ENCODE data around the gene SEC23B. TPM values are rescaled to one million over a fixed set of nuclear protein-coding genes. Genes with fewer than 3 reads are reported as not detected.
"Not testable (repeated sequence)": the region's sequence is repeated elsewhere in the genome, so short reads cannot be mapped to it uniquely, and the experiment has no call there.

SEC23B gene
- total RNA-seq, 1 donor from 2014 or later = 56.6 TPM

- peaks cover 23% of the 10 kb centered on the region for H3K36me3 Mint-ChIP-seq (ENCODE audit: low read depth)
- H3K4me1 Mint-ChIP-seq = peaks cover 16% of the 10 kb centered on the region
- ChIA-PET CTCF (interaction anchor here (0.7 to 1.9 kb wide), 3 partner anchors 9 to 30 kb away, joined by 4 to 5 read pairs (median 4); partner anchors contain the start of genes DZANK1 and POLR3F), POLR2A (interaction anchor here (0.6 to 4.5 kb wide), 6 partner anchors 10 to 359 kb away, joined by 3 to 123 read pairs (median 6); partner anchors contain the start of genes DZANK1, KAT14, PET117 and POLR3F)
- intact Hi-C loops (cut with micrococcal nuclease) = loop anchor here (1.0 to 2.0 kb wide), 6 partner anchors 10 to 814 kb away; partner anchors contain the start of genes DZANK1, KAT14, PET117 and POLR3F
- TF ChIP-seq CTCF (IDR thresholded peaks at IDR 0.05) = no peak
- peak; percentile 67 for DNase-seq
- peak within 1 kb of the TSS; percentile 87 for H3K27ac Mint-ChIP-seq
- ATAC-seq (ENCODE audit: low read depth) = peak; percentile 99
- H3K4me3 Mint-ChIP-seq = peak within 1 kb of the TSS; percentile 99
- H3K9me3 Mint-ChIP-seq = no peaks in the 10 kb centered on the region
- peaks cover 3% of the 10 kb centered on the region for H3K27me3 Mint-ChIP-seq
Observed at GRCh38 chr20:18496740-18497592, 10.8 kb upstream of the SEC23B start, which contains the start of gene RBBP9. TSS of gene RBBP9 (minus strand) at chr20:18497225. CDS start at chr20:18497167, 58 bp downstream.

- H3K27ac Mint-ChIP-seq = peak overlapping the region; percentile 87
- H3K4me1 Mint-ChIP-seq = peaks cover 16% of the 10 kb centered on the region
- intact Hi-C loops (cut with micrococcal nuclease) = loop anchor here (1.0 to 2.0 kb wide), 6 partner anchors 10 to 815 kb away; partner anchors contain the start of genes DZANK1, KAT14, PET117 and POLR3F
- H3K36me3 Mint-ChIP-seq (ENCODE audit: low read depth) = peaks cover 16% of the 10 kb centered on the region
- no peak for TF ChIP-seq CTCF (IDR thresholded peaks at IDR 0.05)
- POLR2A ChIA-PET = interaction anchor here (0.9 to 4.5 kb wide), 5 partner anchors 10 to 360 kb away, joined by 4 to 123 read pairs (median 7); partner anchors contain the start of genes DZANK1, KAT14, PET117 and POLR3F
- ATAC-seq (ENCODE audit: low read depth) = no peak
- no peaks in the 10 kb centered on the region for H3K9me3 Mint-ChIP-seq
- DNase-seq = no peak
- CTCF ChIA-PET = interaction anchor here (0.7 to 1.9 kb wide), 3 partner anchors 8 to 31 kb away, joined by 4 to 5 read pairs (median 4); partner anchors contain the start of genes DZANK1 and POLR3F
- H3K27me3 Mint-ChIP-seq = peaks cover 8% of the 10 kb centered on the region
- H3K4me3 Mint-ChIP-seq = peak overlapping the region; percentile 99
Observed at GRCh38 chr20:18497603-18498002, 10.1 kb upstream of the SEC23B start.

- H3K9me3 Mint-ChIP-seq; intact Hi-C loops (cut with micrococcal nuclease); H3K27me3 Mint-ChIP-seq; H3K36me3 Mint-ChIP-seq (ENCODE audit: low read depth); ATAC-seq (ENCODE audit: low read depth); H3K27ac Mint-ChIP-seq; POLR2A ChIA-PET; H3K4me1 Mint-ChIP-seq; H3K4me3 Mint-ChIP-seq; DNase-seq; CTCF ChIA-PET: not testable (repeated sequence)
Observed at GRCh38 chr20:18501672-18502071, 6.1 kb upstream of the SEC23B start.

GRCh38 chr20:18504479-18505060 is 3.2 kb upstream of the SEC23B start:
- intact Hi-C loops (cut with micrococcal nuclease) = no loop called here
- POLR2A ChIA-PET = interaction anchor here (3.8 kb wide), 1 partner anchor 38 kb away, joined by 72 read pairs; the partner anchor contains the start of genes DZANK1 and POLR3F
- Mint-ChIP-seq H3K36me3 (ENCODE audit: low read depth) (peaks cover 15% of the 10 kb centered on the region), H3K9me3 (no peaks in the 10 kb centered on the region), H3K27me3 (peaks cover 10% of the 10 kb centered on the region), H3K4me1 (peaks cover 25% of the 10 kb centered on the region), H3K27ac (no peak overlapping the region), H3K4me3 (no peak overlapping the region)
- CTCF ChIA-PET = no interaction called here
- ATAC-seq (ENCODE audit: low read depth) = no peak
- TF ChIP-seq CTCF (IDR thresholded peaks at IDR 0.05) = no peak
- no peak for DNase-seq

GRCh38 chr20:18506744-18507143 is 996 bp upstream of the SEC23B start:
- peaks cover 36% of the 10 kb centered on the region for H3K36me3 Mint-ChIP-seq (ENCODE audit: low read depth)
- H3K4me1 Mint-ChIP-seq = peaks cover 36% of the 10 kb centered on the region
- DNase-seq = no peak
- ChIA-PET POLR2A (interaction anchor here (0.6 to 3.9 kb wide), 17 partner anchors 9 to 1546 kb away, joined by 3 to 123 read pairs (median 8); partner anchors contain the start of genes CFAP61, CRNKL1, DTD1 and DZANK1), CTCF (interaction anchor here (0.7 to 1.8 kb wide), 4 partner anchors 9 to 40 kb away, joined by 3 to 6 read pairs (median 4); partner anchors contain the start of genes DZANK1, POLR3F and RBBP9)
- H3K4me3 Mint-ChIP-seq = peak overlapping the region; percentile 100
- intact Hi-C loops (cut with micrococcal nuclease) = loop anchor here (1.0 to 2.0 kb wide), 11 partner anchors 9 to 1776 kb away; partner anchors contain the start of genes CFAP61, CRNKL1, DZANK1 and POLR3F
- peaks cover 9% of the 10 kb centered on the region for H3K27me3 Mint-ChIP-seq
- no peaks in the 10 kb centered on the region for H3K9me3 Mint-ChIP-seq
- no peak for TF ChIP-seq CTCF (IDR thresholded peaks at IDR 0.05)
- no peak for ATAC-seq (ENCODE audit: low read depth)
- H3K27ac Mint-ChIP-seq = peak overlapping the region; percentile 100

Measured in activated B cell treated with CpG ODN at 0.5 μM for 24 hours (primary cell).